Neural cell (in vitro differentiated cells): Measurements from ENCODE around the gene COL23A1. TPM values are rescaled to one million over a fixed set of nuclear protein-coding genes. Genes with fewer than 3 reads are reported as not detected.

Experiments used
- H2AFZ ChIP-seq: fragments of 200-600, 300-800 bp; sonication (generic), shearing (Covaris generic); 2 replicates; pipeline ENCODE4 v1.6.0; 2014; ENCODE audit warnings: low read depth, mild to moderate bottlenecking, antibody characterized with exemption, low read length, moderate library complexity
- H3F3A ChIP-seq: fragments of 200-600 bp; shearing (Covaris generic); 2 replicates; pipeline ENCODE4 v1.6.1; 2016; ENCODE audit warnings: mild to moderate bottlenecking, moderate library complexity, mixed read lengths, antibody characterized with exemption, low read length; ENCODE audit not compliant: insufficient read depth, poor library complexity, severe bottlenecking
- H3K27ac ChIP-seq: fragments of 200-600, 300-800 bp; sonication (generic), shearing (Covaris generic); 2 replicates; pipeline ENCODE4 v1.5.1; 2014; ENCODE audit warnings: mild to moderate bottlenecking, low read length, moderate library complexity
- H3K27me3 ChIP-seq: fragments of 300-800, 200-600 bp; sonication (generic), shearing (Covaris generic); 2 replicates; pipeline ENCODE4 v1.6.0; 2014; ENCODE audit warnings: mild to moderate bottlenecking, low read depth, low read length, moderate library complexity; ENCODE audit not compliant: insufficient read depth
- H3K36me3 ChIP-seq: fragments of 300-800, 200-600 bp; sonication (generic), shearing (Covaris generic); 2 replicates; pipeline ENCODE4 v1.5.1; 2014; ENCODE audit warnings: mild to moderate bottlenecking, antibody characterized with exemption, low read length, moderate library complexity; ENCODE audit not compliant: insufficient read depth
- H3K4me2 ChIP-seq: fragments of 300-800, 200-600 bp; sonication (generic), shearing (Covaris generic); 2 replicates; pipeline ENCODE4 v1.6.0; 2014; ENCODE audit warnings: mild to moderate bottlenecking, low read length
- H3K4me3 ChIP-seq: fragments of 300-800, 200-600 bp; sonication (generic), shearing (Covaris generic); 2 replicates; pipeline ENCODE4 v1.5.1; 2014; ENCODE audit warnings: mild to moderate bottlenecking, low read length, moderate library complexity
- H3K79me2 ChIP-seq: fragments of 200-600 bp; shearing (Covaris generic); replicated peaks from 2 replicates; pipeline ENCODE4 v1.6.0; 2014; ENCODE audit warnings: mild to moderate bottlenecking, low read length, moderate library complexity; ENCODE audit not compliant: insufficient read depth
- H3K9ac ChIP-seq: fragments of 300-800, 200-600 bp; sonication (generic), shearing (Covaris generic); 2 replicates; pipeline ENCODE4 v1.6.1; 2016; ENCODE audit warnings: mild to moderate bottlenecking, low read length, mixed read lengths
- H3K9me2 ChIP-seq: fragments of 200-600 bp; shearing (Covaris generic); 2 replicates; pipeline ENCODE4 v1.6.1; 2016; ENCODE audit warnings: mild to moderate bottlenecking, low read length, mixed read lengths; ENCODE audit not compliant: insufficient read depth
- H3K9me3 ChIP-seq: fragments of 200-600, 300-800 bp; sonication (generic), shearing (Covaris generic); 2 replicates; pipeline ENCODE4 v1.6.1; 2016; ENCODE audit warnings: mild to moderate bottlenecking, mixed run types, low read length, moderate library complexity, mixed read lengths
- H4K20me1 ChIP-seq: fragments of 200-600 bp; shearing (Covaris generic); 2 replicates; pipeline ENCODE4 v1.6.1; 2016; ENCODE audit warnings: mild to moderate bottlenecking, mixed run types; ENCODE audit not compliant: insufficient read depth
- EP300 ChIP-seq: fragments of 450-650 bp; conservative IDR thresholded peaks from 2 replicates; pipeline ENCODE4 v1.6.1; 2014; ENCODE audit warnings: antibody characterized with exemption, mild to moderate bottlenecking, moderate library complexity; ENCODE audit not compliant: poor library complexity, severe bottlenecking
- EZH2 ChIP-seq: fragments of 200-600, 300-800 bp; shearing (Covaris generic), sonication (generic); IDR thresholded peaks from 2 replicates; pipeline ENCODE4 v1.6.1; 2014; ENCODE audit warnings: antibody characterized with exemption, low read length, borderline replicate concordance, mild to moderate bottlenecking; ENCODE audit not compliant: insufficient read depth, poor library complexity, severe bottlenecking
- MXI1 ChIP-seq: fragments of 450-650 bp; conservative IDR thresholded peaks from 2 replicates; pipeline ENCODE4 v1.6.1; 2014; ENCODE audit warnings: antibody characterized with exemption, mild to moderate bottlenecking; ENCODE audit not compliant: poor library complexity, severe bottlenecking
- POLR2AphosphoS5 ChIP-seq: IDR thresholded peaks from 2 replicates; pipeline ENCODE4 v1.6.1; 2012
- RAD21 ChIP-seq: fragments of 450-650 bp; conservative IDR thresholded peaks from 2 replicates; pipeline ENCODE4 v1.6.1; 2014; ENCODE audit warnings: antibody characterized with exemption, mild to moderate bottlenecking, moderate library complexity
- REST ChIP-seq: IDR thresholded peaks from 2 replicates; pipeline ENCODE4 v1.6.1; 2012; ENCODE audit warnings: borderline replicate concordance
- SMC3 ChIP-seq: fragments of 450-650 bp; conservative IDR thresholded peaks from 2 replicates; pipeline ENCODE4 v1.6.1; 2014; ENCODE audit warnings: antibody characterized with exemption, mild to moderate bottlenecking, moderate library complexity; ENCODE audit not compliant: poor library complexity
- TAF1 ChIP-seq: IDR thresholded peaks from 2 replicates; pipeline ENCODE4 v1.6.1; 2012; ENCODE audit warnings: low read depth
- polyA plus RNA-seq: library from polyadenylated mRNA; depleted of rRNA; stranded (reverse); fragments of >200 nt; gene quantifications from 2 replicates; pipeline ENCODE4 v1.2.3, GENCODE V29; 2014
- TF ChIP-seq, protein P1 (sequence below): fragments of 450-650 bp; IDR thresholded peaks from 2 replicates; pipeline ENCODE4 v1.5.1; 2014; ENCODE audit warnings: antibody characterized with exemption, mild to moderate bottlenecking, moderate library complexity; ENCODE audit not compliant: poor library complexity, severe bottlenecking

The COL23A1 gene
- polyA plus RNA-seq, 1 donor from 2014 or later, result not detected

GRCh38 chr5:178522361-178522760 lies 67.8 kb downstream of the COL23A1 start:
- Histone ChIP-seq H3K4me3 (no peak overlapping the region), H2AFZ (no peak overlapping the region), H3K27me3 (no peaks in the 10 kb centered on the region), H3K9ac (no peak overlapping the region), H3K9me2 (no peaks in the 10 kb centered on the region), H3K79me2 (no peaks in the 10 kb centered on the region), H3F3A (no peaks in the 10 kb centered on the region), H3K36me3 (no peaks in the 10 kb centered on the region), H4K20me1 (no peaks in the 10 kb centered on the region), H3K4me2 (no peak overlapping the region), H3K27ac (no peak overlapping the region), H3K9me3 (no peaks in the 10 kb centered on the region)
- no peak for TF ChIP-seq POLR2AphosphoS5
- TF ChIP-seq, protein P1, sequence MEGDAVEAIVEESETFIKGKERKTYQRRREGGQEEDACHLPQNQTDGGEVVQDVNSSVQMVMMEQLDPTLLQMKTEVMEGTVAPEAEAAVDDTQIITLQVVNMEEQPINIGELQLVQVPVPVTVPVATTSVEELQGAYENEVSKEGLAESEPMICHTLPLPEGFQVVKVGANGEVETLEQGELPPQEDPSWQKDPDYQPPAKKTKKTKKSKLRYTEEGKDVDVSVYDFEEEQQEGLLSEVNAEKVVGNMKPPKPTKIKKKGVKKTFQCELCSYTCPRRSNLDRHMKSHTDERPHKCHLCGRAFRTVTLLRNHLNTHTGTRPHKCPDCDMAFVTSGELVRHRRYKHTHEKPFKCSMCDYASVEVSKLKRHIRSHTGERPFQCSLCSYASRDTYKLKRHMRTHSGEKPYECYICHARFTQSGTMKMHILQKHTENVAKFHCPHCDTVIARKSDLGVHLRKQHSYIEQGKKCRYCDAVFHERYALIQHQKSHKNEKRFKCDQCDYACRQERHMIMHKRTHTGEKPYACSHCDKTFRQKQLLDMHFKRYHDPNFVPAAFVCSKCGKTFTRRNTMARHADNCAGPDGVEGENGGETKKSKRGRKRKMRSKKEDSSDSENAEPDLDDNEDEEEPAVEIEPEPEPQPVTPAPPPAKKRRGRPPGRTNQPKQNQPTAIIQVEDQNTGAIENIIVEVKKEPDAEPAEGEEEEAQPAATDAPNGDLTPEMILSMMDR, result no peak
- TF ChIP-seq MXI1, result no peak
- no peak for TF ChIP-seq RAD21
- TF ChIP-seq EZH2, result no peak
- TF ChIP-seq SMC3, result no peak
- no peak for TF ChIP-seq EP300
- TF ChIP-seq REST, result no peak
- TF ChIP-seq TAF1, result no peak

- Histone ChIP-seq H3F3A (no peaks in the 10 kb centered on the region), H3K79me2 (no peaks in the 10 kb centered on the region), H3K4me2 (no peak overlapping the region)
Measured at GRCh38 chr5:178520851-178521250, 69.3 kb downstream of the COL23A1 start.

More at GRCh38 chr5:178520851-178521250, 69.3 kb downstream of the COL23A1 start:
- TF ChIP-seq EZH2, result no peak
- TF ChIP-seq REST, result no peak
- TF ChIP-seq MXI1, result no peak
- TF ChIP-seq, protein P1, result no peak
- no peak for TF ChIP-seq TAF1
- no peak for TF ChIP-seq EP300
- no peak for TF ChIP-seq SMC3
- TF ChIP-seq POLR2AphosphoS5, result no peak
- no peak for TF ChIP-seq RAD21
- Histone ChIP-seq H3K36me3 (no peaks in the 10 kb centered on the region), H4K20me1 (no peaks in the 10 kb centered on the region), H3K27ac (no peak overlapping the region), H3K9me2 (no peaks in the 10 kb centered on the region), H2AFZ (no peak overlapping the region), H3K27me3 (no peaks in the 10 kb centered on the region), H3K9ac (no peak overlapping the region), H3K9me3 (no peaks in the 10 kb centered on the region), H3K4me3 (no peak overlapping the region)
